Smooth muscle cell (in vitro differentiated cells): ENCODE measurements around the gene RAD21L1. TPM values are rescaled to one million over a fixed set of nuclear protein-coding genes. Genes with fewer than 3 reads are reported as not detected.

Experiments used
- DNase-seq: peaks from one replicate; lab custom pipeline; 2025; ENCODE audit not compliant: unreplicated experiment; lab: John Stamatoyannopoulos, UW
- H2AFZ ChIP-seq: fragments of 200-600 bp; sonication (generic); 2 replicates; pipeline ENCODE4 v1.6.0; 2016; ENCODE audit warnings: antibody characterized with exemption, low read depth, mild to moderate bottlenecking
- H3F3A ChIP-seq: fragments of 200-600 bp; sonication (generic); 2 replicates; pipeline ENCODE4 v1.6.0; 2017; ENCODE audit warnings: antibody characterized with exemption, low read depth
- H3K27ac ChIP-seq: fragments of 200-600 bp; sonication (generic); 2 replicates; pipeline ENCODE4 v1.5.1; 2016; ENCODE audit warnings: low read depth, mild to moderate bottlenecking
- H3K27me3 ChIP-seq: fragments of 200-600 bp; sonication (generic); 2 replicates; pipeline ENCODE4 v1.6.1; 2016; ENCODE audit warnings: low read depth, mild to moderate bottlenecking
- H3K36me3 ChIP-seq: fragments of 200-600 bp; sonication (generic); 2 replicates; pipeline ENCODE4 v1.5.1; 2016; ENCODE audit warnings: low read depth
- H3K4me1 ChIP-seq: fragments of 200-600 bp; sonication (generic); 2 replicates; pipeline ENCODE4 v1.5.1; 2016; ENCODE audit warnings: low read depth
- H3K4me2 ChIP-seq: fragments of 200-600 bp; sonication (generic); 2 replicates; pipeline ENCODE4 v1.6.0; 2016; ENCODE audit warnings: mild to moderate bottlenecking
- H3K4me3 ChIP-seq: fragments of 200-600 bp; sonication (generic); 2 replicates; pipeline ENCODE4 v1.5.1; 2016; ENCODE audit warnings: mild to moderate bottlenecking
- H3K79me2 ChIP-seq: fragments of 200-600 bp; sonication (generic); 2 replicates; pipeline ENCODE4 v1.6.0; 2016; ENCODE audit warnings: low read depth, mild to moderate bottlenecking
- H3K9ac ChIP-seq: fragments of 200-600 bp; sonication (generic); 2 replicates; pipeline ENCODE4 v1.6.0; 2016; ENCODE audit warnings: low read depth
- H3K9me3 ChIP-seq: fragments of 200-600 bp; sonication (generic); replicated peaks from 2 replicates; pipeline ENCODE4 v1.5.1; 2016; ENCODE audit warnings: low read depth
- H4K20me1 ChIP-seq: fragments of 200-600 bp; sonication (generic); 2 replicates; pipeline ENCODE4 v1.6.0; 2016; ENCODE audit warnings: low read depth
- WGBS: methylation state at CpG from one replicate; pipeline ENCODE4 v1.1.7; 2016; ENCODE audit warnings: low lambda C conversion rate; 5-methylcytosine and 5-hydroxymethylcytosine counted together
- polyA plus RNA-seq: library from polyadenylated mRNA; unstranded; fragments of >200 nt; fragmentation: Nextera tagmentation; extraction: Ambion mirVana; gene quantifications from 2 replicates; pipeline ENCODE4 v1.2.1, GENCODE V29; 2016
- total RNA-seq: library from RNA; depleted of rRNA; stranded (reverse); fragments of >200 nt; gene quantifications from 2 replicates; pipeline ENCODE4 v1.2.3, GENCODE V29; 2014
- TF ChIP-seq, protein P1 (sequence below): fragments of 200-600 bp; sonication (generic); IDR thresholded peaks from 2 replicates; pipeline ENCODE4 v1.5.1; 2017; ENCODE audit warnings: borderline replicate concordance, mild to moderate bottlenecking, antibody characterized with exemption; ENCODE audit not compliant: insufficient read depth, poor library complexity, severe bottlenecking

The RAD21L1 gene
- total and polyA plus RNA-seq, 2 experiments from 2014 or later = not detected

DNA sequence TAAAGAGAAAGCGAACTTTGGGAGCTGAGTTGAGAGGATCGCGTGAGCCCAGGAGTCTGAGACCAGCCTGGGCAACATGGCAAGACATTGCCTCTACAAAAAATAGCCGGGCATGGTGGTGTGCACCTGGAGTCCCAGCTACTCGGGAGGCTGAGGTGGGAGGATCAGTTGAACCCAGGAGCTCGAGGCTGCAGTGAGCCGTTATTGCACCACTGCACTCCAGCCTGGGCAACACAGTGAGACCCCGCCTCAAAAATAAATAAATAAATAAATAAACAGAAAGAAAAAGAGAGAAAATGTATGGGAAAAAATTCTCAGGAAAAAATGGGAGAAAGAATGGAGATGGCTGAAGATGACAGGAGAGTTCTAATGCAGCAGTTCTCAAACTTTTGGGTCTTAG is 20.0 kb upstream of the RAD21L1 start:
- Histone ChIP-seq H3K27ac (no peak overlapping the region), H3K27me3 (peaks cover 22% of the 10 kb centered on the region), H3F3A (no peaks in the 10 kb centered on the region), H3K9me3 (no peaks in the 10 kb centered on the region), H2AFZ (no peak overlapping the region), H4K20me1 (no peaks in the 10 kb centered on the region), H3K4me3 (no peak overlapping the region), H3K9ac (no peak overlapping the region), H3K4me1 (no peaks in the 10 kb centered on the region), H3K4me2 (no peak overlapping the region), H3K79me2 (no peaks in the 10 kb centered on the region), H3K36me3 (no peaks in the 10 kb centered on the region)
- TF ChIP-seq, protein P1, sequence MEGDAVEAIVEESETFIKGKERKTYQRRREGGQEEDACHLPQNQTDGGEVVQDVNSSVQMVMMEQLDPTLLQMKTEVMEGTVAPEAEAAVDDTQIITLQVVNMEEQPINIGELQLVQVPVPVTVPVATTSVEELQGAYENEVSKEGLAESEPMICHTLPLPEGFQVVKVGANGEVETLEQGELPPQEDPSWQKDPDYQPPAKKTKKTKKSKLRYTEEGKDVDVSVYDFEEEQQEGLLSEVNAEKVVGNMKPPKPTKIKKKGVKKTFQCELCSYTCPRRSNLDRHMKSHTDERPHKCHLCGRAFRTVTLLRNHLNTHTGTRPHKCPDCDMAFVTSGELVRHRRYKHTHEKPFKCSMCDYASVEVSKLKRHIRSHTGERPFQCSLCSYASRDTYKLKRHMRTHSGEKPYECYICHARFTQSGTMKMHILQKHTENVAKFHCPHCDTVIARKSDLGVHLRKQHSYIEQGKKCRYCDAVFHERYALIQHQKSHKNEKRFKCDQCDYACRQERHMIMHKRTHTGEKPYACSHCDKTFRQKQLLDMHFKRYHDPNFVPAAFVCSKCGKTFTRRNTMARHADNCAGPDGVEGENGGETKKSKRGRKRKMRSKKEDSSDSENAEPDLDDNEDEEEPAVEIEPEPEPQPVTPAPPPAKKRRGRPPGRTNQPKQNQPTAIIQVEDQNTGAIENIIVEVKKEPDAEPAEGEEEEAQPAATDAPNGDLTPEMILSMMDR = no peak
- WGBS = 96% methylated on average over 8 of the region's 8 CpGs
- no peak for DNase-seq

DNA sequence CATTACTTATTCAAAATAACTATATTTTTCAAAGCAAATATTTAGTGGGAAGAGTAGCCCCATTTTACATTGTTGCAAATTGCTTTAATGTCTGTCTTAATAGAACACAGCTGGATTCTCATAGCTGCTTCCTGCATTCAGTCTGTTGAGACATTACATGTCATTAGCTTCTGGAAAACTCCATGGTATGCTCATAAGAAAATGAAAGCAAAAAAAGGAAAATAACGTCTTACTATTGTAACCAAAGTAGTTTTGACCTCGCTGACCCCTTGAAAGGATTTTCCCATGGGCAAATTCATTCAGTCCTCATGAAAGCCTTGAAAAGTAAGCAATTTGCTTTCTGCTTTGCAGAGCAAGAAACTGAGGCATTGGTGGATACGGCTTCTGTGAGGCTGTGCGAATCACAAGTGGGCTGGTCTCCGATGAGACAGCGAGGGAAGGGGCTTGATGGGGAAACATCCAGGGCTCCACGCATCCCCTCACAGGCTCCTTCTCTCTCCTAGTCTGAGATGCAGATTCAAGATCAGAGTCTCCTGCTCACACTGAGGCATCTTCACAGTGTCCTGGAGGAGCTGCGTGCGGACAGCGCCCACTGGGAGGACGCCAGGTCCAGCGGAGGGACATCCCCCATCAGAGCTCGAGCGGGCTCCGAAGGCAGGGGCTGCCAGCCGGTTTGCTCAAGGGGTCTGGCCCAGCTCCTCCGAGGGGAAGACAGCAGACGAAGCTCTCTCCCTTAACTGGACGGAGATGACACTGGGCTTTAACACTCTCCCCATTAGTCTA is 19.3 kb upstream of the RAD21L1 start:
- H3K4me3 ChIP-seq = no peak overlapping the region
- DNase-seq = no peak
- peaks cover 22% of the 10 kb centered on the region for H3K27me3 ChIP-seq
- no peak overlapping the region for H2AFZ ChIP-seq
- 88% methylated on average over 19 of the region's 19 CpGs for WGBS
- TF ChIP-seq, protein P1 = no peak
- H3K9me3 ChIP-seq = no peaks in the 10 kb centered on the region
- no peaks in the 10 kb centered on the region for H3K36me3 ChIP-seq
- no peaks in the 10 kb centered on the region for H3K4me1 ChIP-seq
- H3K9ac ChIP-seq = no peak overlapping the region
- no peaks in the 10 kb centered on the region for H3K79me2 ChIP-seq
- no peaks in the 10 kb centered on the region for H4K20me1 ChIP-seq
- no peak overlapping the region for H3K4me2 ChIP-seq
- no peaks in the 10 kb centered on the region for H3F3A ChIP-seq
- no peak overlapping the region for H3K27ac ChIP-seq

DNA sequence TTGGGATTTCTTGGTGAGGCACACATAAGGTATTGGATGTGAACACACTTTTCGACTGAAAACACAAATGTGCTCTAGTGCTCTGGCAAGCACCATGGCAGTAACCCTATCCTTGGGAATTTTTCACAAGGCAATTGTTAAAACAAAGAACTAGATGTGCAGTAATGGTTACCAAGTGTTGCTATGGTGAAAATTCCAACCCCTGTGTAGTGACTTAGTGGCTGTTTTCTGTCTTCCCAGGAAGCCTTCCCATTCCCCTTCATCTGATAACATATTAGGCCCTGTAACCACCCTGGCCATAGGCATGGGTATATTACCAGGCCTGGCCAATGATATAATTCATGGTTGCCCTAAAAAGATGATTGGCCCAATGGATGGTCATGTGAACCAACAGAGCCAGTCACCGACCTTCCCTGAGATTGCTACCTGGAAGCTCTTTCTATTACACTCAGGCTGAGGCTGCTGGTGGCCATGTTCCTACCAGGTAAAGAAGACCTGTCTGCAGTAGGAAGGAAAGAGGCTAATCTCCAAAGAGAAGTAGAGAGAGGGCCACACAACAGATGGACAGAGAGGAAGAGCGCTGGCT is 18.5 kb upstream of the RAD21L1 start:
- Histone ChIP-seq H3K4me3 (no peak overlapping the region), H3K27ac (no peak overlapping the region), H3K27me3 (peaks cover 22% of the 10 kb centered on the region), H3K4me2 (no peak overlapping the region), H4K20me1 (no peaks in the 10 kb centered on the region), H3K79me2 (no peaks in the 10 kb centered on the region), H3F3A (no peaks in the 10 kb centered on the region), H2AFZ (no peak overlapping the region), H3K4me1 (no peaks in the 10 kb centered on the region), H3K36me3 (no peaks in the 10 kb centered on the region), H3K9ac (no peak overlapping the region), H3K9me3 (no peaks in the 10 kb centered on the region)
- no peak for DNase-seq
- whole genome bisulfite sequencing = 91% methylated on average over 3 of the region's 3 CpGs
- TF ChIP-seq, protein P1 = no peak
